OCI-LY7 (cell line): ENCODE data around the gene SPC24.
"Not testable (repeated sequence)": the region's sequence is repeated elsewhere in the genome, so short reads cannot be mapped to it uniquely, and the experiment has no call there.

Experiments used
- CTCF ChIP-seq: fragments of 200-600 bp; sonication (generic); conservative IDR thresholded peaks from 2 replicates; pipeline ENCODE4 v1.5.1; 2014; ENCODE audit warnings: mild to moderate bottlenecking, antibody characterized with exemption, low read length, moderate library complexity, mixed read lengths
- EZH2phosphoT487 ChIP-seq: fragments of 200-600 bp; sonication (generic); IDR thresholded peaks from 2 replicates; pipeline ENCODE4 v1.6.1; 2018; ENCODE audit warnings: low read depth, borderline replicate concordance, mild to moderate bottlenecking, mixed run types, antibody characterized with exemption, low read length, moderate library complexity, mixed read lengths

DNA sequence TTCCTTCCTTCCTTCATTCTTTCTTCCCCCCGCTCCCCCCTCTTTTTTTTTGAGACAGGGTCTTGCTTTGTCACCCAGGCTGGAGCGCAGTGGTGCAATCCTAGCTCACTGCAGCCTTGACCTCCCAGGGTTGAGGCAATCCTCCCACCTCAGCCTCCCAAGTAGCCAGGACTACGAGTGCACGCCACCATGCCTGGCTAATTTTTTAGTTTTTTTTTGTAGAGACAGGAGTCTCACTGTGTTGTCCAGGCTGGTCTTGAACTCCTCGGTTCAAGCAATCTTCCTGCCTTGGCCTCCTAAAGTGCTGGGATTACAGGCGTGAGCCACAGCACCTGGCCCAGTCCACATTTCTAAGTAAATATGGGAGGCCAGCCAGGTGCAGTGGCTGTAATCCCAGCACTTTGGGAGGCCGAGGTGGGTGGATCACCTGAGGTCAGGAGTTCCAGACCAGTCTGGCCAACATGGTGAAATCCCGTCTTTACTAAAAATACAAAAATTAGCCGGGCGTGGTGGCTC, 15.5 kb downstream of the SPC24 start:
- TF ChIP-seq CTCF, EZH2phosphoT487: not testable (repeated sequence)
